Endodermal cell (in vitro differentiated cells): ENCODE data around the gene APMAP. TPM values are rescaled to one million over a fixed set of nuclear protein-coding genes. Genes with fewer than 3 reads are reported as not detected.
A peak's percentile ranks its signal among the peaks of the same experiment; 100 is the strongest.

Experiments
- DNase-seq: peaks from one replicate; pipeline ENCODE4 v3.0.0-alpha.2; 2017
- H3K27ac ChIP-seq: 2 replicates; pipeline ENCODE4 v1.5.1; 2013; ENCODE audit warnings: mild to moderate bottlenecking, low read depth, low read length, moderate library complexity
- H3K27me3 ChIP-seq: 2 replicates; pipeline ENCODE4 v1.6.1; 2013; ENCODE audit warnings: mild to moderate bottlenecking, low read length, moderate library complexity; ENCODE audit not compliant: insufficient read depth, control insufficient read depth, poor library complexity, severe bottlenecking
- H3K36me3 ChIP-seq: 2 replicates; pipeline ENCODE4 v1.7.0; 2013; ENCODE audit warnings: mild to moderate bottlenecking, low read length, moderate library complexity; ENCODE audit not compliant: control insufficient read depth, insufficient read depth
- H3K4me1 ChIP-seq: one replicate; pipeline ENCODE4 v1.7.0; 2013; ENCODE audit warnings: low read length; ENCODE audit not compliant: control insufficient read depth, insufficient read depth
- H3K4me3 ChIP-seq: 2 replicates; pipeline ENCODE4 v1.5.1; 2013; ENCODE audit warnings: mild to moderate bottlenecking, low read length, moderate library complexity
- H3K9ac ChIP-seq: 2 replicates; pipeline ENCODE4 v1.6.1; 2013; ENCODE audit warnings: mild to moderate bottlenecking, low read length, moderate library complexity; ENCODE audit not compliant: poor library complexity, severe bottlenecking; ENCODE audit errors: extremely low read depth
- H3K9me3 ChIP-seq: 2 replicates; pipeline ENCODE4 v1.6.1; 2013; ENCODE audit warnings: mild to moderate bottlenecking, low read length, moderate library complexity; ENCODE audit not compliant: control insufficient read depth
- H3K27ac Mint-ChIP-seq: 2 replicates; pipeline ENCODE4 v1.8.0; 2020; ENCODE audit warnings: mixed read lengths
- H3K27me3 Mint-ChIP-seq: 2 replicates; pipeline ENCODE4 v1.8.0; 2021; ENCODE audit warnings: mild to moderate bottlenecking, mixed read lengths; ENCODE audit not compliant: insufficient read depth
- H3K36me3 Mint-ChIP-seq: 2 replicates; pipeline ENCODE4 v1.8.0; 2020; ENCODE audit warnings: low read depth, mixed read lengths
- H3K4me1 Mint-ChIP-seq: 2 replicates; pipeline ENCODE4 v1.8.0; 2020; ENCODE audit warnings: mixed read lengths
- H3K4me3 Mint-ChIP-seq: 2 replicates; pipeline ENCODE4 v1.8.0; 2020; ENCODE audit warnings: mild to moderate bottlenecking, moderate library complexity, mixed read lengths
- H3K9me3 Mint-ChIP-seq: 2 replicates; pipeline ENCODE4 v1.8.0; 2020; ENCODE audit warnings: mild to moderate bottlenecking, mixed read lengths
- WGBS, 2 experiments: methylation state at CpG; one replicate each; pipeline versions ENCODE4 v1.1.5 to v1.1.7; 2013; ENCODE audit warnings: missing lambda C conversion rate in 2 of 2, mixed read lengths in 1 of 2; ENCODE audit not compliant: insufficient coverage in 1 of 2, insufficient read length in 1 of 2; 5-methylcytosine and 5-hydroxymethylcytosine counted together
- total RNA-seq, 2 donors: library from RNA; stranded (reverse); fragmentation: NEBNext Ultra II Directional in 1 of 2; extraction: Animal tissue kit (Norgen Biotek cat#: 25700) in 1 of 2; gene quantifications; 2 replicates in 1 of 2; 3 replicates in 1 of 2; pipeline ENCODE4 v1.2.1, GENCODE V29; 2021
- TF ChIP-seq, protein P1 (sequence below): fragments of 200-600 bp; sonication (generic); conservative IDR thresholded peaks from 2 replicates; pipeline ENCODE4 v1.5.0; 2021; ENCODE audit warnings: antibody characterized with exemption, mild to moderate bottlenecking

APMAP gene
- total RNA-seq, 2 donors from 2014 or later = 60.2 to 65.6 TPM

DNA sequence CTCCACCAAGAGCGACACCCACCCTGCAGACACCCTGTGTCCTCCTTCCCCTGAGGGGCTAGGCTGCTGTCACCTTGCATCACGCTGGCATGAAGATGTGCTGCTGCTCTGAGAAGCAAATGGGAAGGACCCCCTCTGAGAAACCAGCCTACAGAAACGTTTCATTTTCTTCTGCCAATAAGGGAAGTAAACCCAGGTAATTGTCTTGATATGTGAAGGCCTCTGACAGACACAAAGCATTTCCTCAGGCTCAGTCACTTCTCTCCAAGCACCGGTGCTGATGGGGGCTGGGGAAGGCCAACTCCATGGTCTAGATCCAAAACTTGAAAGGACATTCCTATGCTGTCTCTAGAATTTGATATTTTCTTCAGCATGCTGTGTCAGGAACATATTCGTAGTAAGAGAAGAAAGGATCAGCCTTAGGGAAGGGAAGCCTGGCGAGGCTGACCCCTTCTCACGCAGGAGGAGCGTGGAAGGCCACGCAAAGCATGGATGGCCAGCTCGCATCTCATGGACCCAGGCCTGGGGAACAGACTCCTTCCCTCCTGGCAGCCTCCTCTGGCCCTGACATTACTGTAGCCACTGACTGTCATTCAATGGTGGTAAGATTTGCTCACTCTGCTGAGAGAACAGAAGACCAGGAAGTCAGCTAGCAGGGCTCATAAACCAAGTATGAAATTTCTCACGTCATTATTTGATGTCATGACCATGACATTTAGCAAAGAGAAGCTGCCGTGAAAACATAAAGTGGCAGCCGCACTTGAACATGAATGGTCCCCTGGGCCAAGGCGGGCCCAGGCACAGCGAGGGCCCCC, 44.9 kb upstream of the APMAP start:
- Mint-ChIP-seq H3K4me3 (no peak overlapping the region), H3K27me3 (peaks cover 3% of the 10 kb centered on the region), H3K4me1 (no peaks in the 10 kb centered on the region), H3K27ac (peak overlapping the region; percentile 20), H3K9me3 (no peaks in the 10 kb centered on the region), H3K36me3 (no peaks in the 10 kb centered on the region)
- H3K9ac ChIP-seq = no peak overlapping the region
- no peaks in the 10 kb centered on the region for H3K9me3 ChIP-seq
- H3K27me3 ChIP-seq = no peaks in the 10 kb centered on the region
- H3K4me1 ChIP-seq = no peaks in the 10 kb centered on the region
- no peak overlapping the region for H3K4me3 ChIP-seq
- H3K36me3 ChIP-seq = no peaks in the 10 kb centered on the region
- no peak for DNase-seq
- TF ChIP-seq, protein P1, sequence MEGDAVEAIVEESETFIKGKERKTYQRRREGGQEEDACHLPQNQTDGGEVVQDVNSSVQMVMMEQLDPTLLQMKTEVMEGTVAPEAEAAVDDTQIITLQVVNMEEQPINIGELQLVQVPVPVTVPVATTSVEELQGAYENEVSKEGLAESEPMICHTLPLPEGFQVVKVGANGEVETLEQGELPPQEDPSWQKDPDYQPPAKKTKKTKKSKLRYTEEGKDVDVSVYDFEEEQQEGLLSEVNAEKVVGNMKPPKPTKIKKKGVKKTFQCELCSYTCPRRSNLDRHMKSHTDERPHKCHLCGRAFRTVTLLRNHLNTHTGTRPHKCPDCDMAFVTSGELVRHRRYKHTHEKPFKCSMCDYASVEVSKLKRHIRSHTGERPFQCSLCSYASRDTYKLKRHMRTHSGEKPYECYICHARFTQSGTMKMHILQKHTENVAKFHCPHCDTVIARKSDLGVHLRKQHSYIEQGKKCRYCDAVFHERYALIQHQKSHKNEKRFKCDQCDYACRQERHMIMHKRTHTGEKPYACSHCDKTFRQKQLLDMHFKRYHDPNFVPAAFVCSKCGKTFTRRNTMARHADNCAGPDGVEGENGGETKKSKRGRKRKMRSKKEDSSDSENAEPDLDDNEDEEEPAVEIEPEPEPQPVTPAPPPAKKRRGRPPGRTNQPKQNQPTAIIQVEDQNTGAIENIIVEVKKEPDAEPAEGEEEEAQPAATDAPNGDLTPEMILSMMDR = no peak
- H3K27ac ChIP-seq = no peak overlapping the region
- WGBS, 2 experiments = 90 to 96% methylated on average over 5 to 15 of the region's 15 CpGs

DNA sequence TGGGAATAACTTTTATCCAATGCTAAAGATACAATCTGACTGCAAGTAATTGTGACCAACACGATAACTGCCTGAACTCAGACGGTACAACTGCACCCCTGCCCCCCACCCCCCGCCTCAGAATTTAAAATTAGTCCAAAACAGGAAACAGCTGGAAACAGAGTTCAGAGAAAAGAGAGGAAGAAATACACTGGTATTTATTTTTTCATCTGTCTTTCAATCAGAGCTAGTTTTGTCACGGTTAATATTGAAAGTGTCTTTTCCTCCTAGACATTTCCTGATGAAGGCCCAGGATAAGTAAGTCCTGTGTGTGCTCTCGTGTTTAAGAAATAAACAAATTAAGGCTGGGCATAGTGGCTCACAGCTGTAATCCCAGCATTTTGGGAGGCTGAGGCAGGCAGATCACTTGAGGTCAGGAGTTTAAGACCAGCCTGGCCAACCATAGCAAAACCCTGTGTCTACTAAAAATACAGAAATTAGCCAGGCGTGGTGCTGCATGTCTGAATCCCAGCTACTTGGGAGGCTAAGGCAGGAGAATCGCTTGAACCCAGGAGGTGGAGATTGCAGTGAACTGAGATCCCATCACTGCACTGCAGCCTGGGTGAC, 43.9 kb upstream of the APMAP start:
- no peaks in the 10 kb centered on the region for H3K36me3 ChIP-seq
- Mint-ChIP-seq H3K36me3 (no peaks in the 10 kb centered on the region), H3K4me3 (no peak overlapping the region), H3K4me1 (no peaks in the 10 kb centered on the region), H3K27ac (no peak overlapping the region), H3K9me3 (no peaks in the 10 kb centered on the region), H3K27me3 (peaks cover 3% of the 10 kb centered on the region)
- H3K4me3 ChIP-seq = no peak overlapping the region
- H3K9ac ChIP-seq = no peak overlapping the region
- 81 to 90% methylated on average over 5 to 7 of the region's 7 CpGs for WGBS, 2 experiments
- no peaks in the 10 kb centered on the region for H3K9me3 ChIP-seq
- no peaks in the 10 kb centered on the region for H3K27me3 ChIP-seq
- no peak overlapping the region for H3K27ac ChIP-seq
- no peaks in the 10 kb centered on the region for H3K4me1 ChIP-seq
- no peak for DNase-seq
- TF ChIP-seq, protein P1 = no peak

DNA sequence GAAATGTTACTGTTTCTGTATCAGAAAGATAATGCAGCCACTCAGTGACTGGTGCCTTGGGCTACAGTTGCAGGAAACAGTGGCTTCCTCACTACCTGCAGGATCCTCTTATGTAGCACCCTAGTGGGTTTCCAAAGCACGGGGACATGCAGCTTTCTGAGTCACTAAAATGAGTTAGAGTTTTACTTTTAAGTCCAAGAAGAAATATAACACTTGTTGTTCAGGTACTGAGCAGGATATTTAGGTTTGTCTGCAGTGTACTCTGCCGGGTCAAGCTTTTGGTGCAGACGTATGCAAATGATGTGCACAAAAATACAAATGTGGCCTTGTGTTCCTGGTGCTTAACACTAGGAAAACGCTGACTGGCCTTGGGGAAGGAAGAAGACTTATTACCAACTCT, 43.4 kb upstream of the APMAP start:
- H3K4me1 ChIP-seq = no peaks in the 10 kb centered on the region
- H3K9me3 ChIP-seq = no peaks in the 10 kb centered on the region
- no peaks in the 10 kb centered on the region for H3K9me3 Mint-ChIP-seq
- WGBS, 2 experiments = 86 to 91% methylated on average over 4 of the region's 4 CpGs
- no peak overlapping the region for H3K27ac Mint-ChIP-seq
- no peak overlapping the region for H3K27ac ChIP-seq
- no peak for DNase-seq
- H3K36me3 Mint-ChIP-seq = no peaks in the 10 kb centered on the region
- H3K4me1 Mint-ChIP-seq = no peaks in the 10 kb centered on the region
- peaks cover 3% of the 10 kb centered on the region for H3K27me3 Mint-ChIP-seq
- H3K27me3 ChIP-seq = no peaks in the 10 kb centered on the region
- no peak overlapping the region for H3K9ac ChIP-seq
- no peak overlapping the region for H3K4me3 ChIP-seq
- TF ChIP-seq, protein P1 = no peak
- no peaks in the 10 kb centered on the region for H3K36me3 ChIP-seq
- H3K4me3 Mint-ChIP-seq = no peak overlapping the region
